ENCODE measurements around the gene RTKN. TPM values are rescaled to one million over a fixed set of nuclear protein-coding genes. Genes with fewer than 3 reads are reported as not detected.

RTKN gene
- total and polyA plus RNA-seq, 4 donors: 21.9 to 46.0 (median 30.6) TPM

DNA sequence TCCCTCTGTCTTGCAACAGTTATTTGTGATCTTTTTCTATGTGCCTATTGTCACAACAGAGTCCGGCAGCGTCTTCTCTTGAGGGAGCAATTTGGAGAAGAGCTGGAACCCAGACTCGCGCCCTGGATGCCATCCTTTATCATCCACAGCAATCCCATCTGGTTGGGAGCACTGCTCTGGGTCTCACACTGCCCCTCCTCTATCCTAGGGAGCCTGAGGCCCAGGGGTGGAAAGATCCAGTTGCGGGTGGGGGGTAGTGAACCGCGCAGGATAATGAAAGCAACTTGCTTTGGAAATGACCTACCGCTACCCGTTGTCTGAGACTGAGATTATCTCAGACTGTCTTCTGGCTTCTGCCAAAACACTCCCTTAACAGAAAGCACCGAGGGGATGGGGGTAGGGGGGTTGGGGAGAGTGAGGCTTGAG lies 17.2 kb upstream of the RTKN start:
- TF ChIP-seq CTCF (IDR thresholded peaks at IDR 0.05; ENCODE audit: control extremely low read depth, extremely low read depth): no peak
- H3K9ac ChIP-seq (ENCODE audit: insufficient read depth in 1 of 2, low read length in 2 of 2): peak overlapping the region; percentile 54 to 78
- peak overlapping the region; percentile 55 to 68 for H3K27ac ChIP-seq (ENCODE audit: low read depth in 1 of 2, low read length in 1 of 2)
- WGBS, 2 donors: 2 to 9% methylated on average over 10 of the region's 10 CpGs
- H3K36me3 ChIP-seq (ENCODE audit: control insufficient read depth in 4 of 4, insufficient read depth in 4 of 4, low read length in 4 of 4): peaks cover 6 to 15% (median 7%) of the 10 kb centered on the region in 4 donors
- DNase-seq (peak in 1 of 3 donors; percentile 33), ATAC-seq (ENCODE audit: insufficient read depth, low FRiP score) (no peak)
- H3K27me3 ChIP-seq (ENCODE audit: control insufficient read depth in 3 of 3, insufficient read depth in 3 of 3, low read length in 2 of 3): no peaks in the 10 kb centered on the region
- peak overlapping the region; percentile 50 for H3K4me3 ChIP-seq
- H3K9me3 ChIP-seq (ENCODE audit: control insufficient read depth in 4 of 4, insufficient read depth in 3 of 4, low read length in 3 of 4): no peaks in the 10 kb centered on the region
- peaks cover 6 to 33% (median 11%) of the 10 kb centered on the region in 5 donors for H3K4me1 ChIP-seq (ENCODE audit: control insufficient read depth in 5 of 5, insufficient read depth in 5 of 5, low read length in 5 of 5)

GRCh38 chr2:74458132-74458937 lies 16.6 kb upstream of the RTKN start, which contains the start of gene WBP1:
WBP1 (plus strand) TSS chr2:74458438; CDS start chr2:74458603, 165 bp downstream.
- DNase-seq (peak; percentile 100), ATAC-seq (ENCODE audit: insufficient read depth, low FRiP score) (peak; percentile 93)
- Histone ChIP-seq H3K9ac (ENCODE audit: insufficient read depth in 1 of 2, low read length in 2 of 2) (peak within 1 kb of the TSS; percentile 80 to 92), H3K27ac (ENCODE audit: low read depth in 1 of 2, low read length in 1 of 2) (peak within 1 kb of the TSS; percentile 78 to 94), H3K27me3 (ENCODE audit: control insufficient read depth in 3 of 3, insufficient read depth in 3 of 3, low read length in 2 of 3) (no peaks in the 10 kb centered on the region), H3K4me3 (peak within 1 kb of the TSS; percentile 54), H3K9me3 (ENCODE audit: control insufficient read depth in 4 of 4, insufficient read depth in 3 of 4, low read length in 3 of 4) (no peaks in the 10 kb centered on the region), H3K36me3 (ENCODE audit: control insufficient read depth in 4 of 4, insufficient read depth in 4 of 4, low read length in 4 of 4) (peaks cover 6 to 15% (median 7%) of the 10 kb centered on the region in 4 donors), H3K4me1 (ENCODE audit: control insufficient read depth in 5 of 5, insufficient read depth in 5 of 5, low read length in 5 of 5) (peaks cover 6 to 33% (median 11%) of the 10 kb centered on the region in 5 donors)
- 0 to 1% methylated on average over 36 to 38 of the region's 38 CpGs for WGBS, 2 donors
- no peak for TF ChIP-seq CTCF (IDR thresholded peaks at IDR 0.05; ENCODE audit: control extremely low read depth, extremely low read depth)

GRCh38 chr2:74457549-74458131 lies 15.9 kb upstream of the RTKN start:
- TF ChIP-seq CTCF (IDR thresholded peaks at IDR 0.05; ENCODE audit: control extremely low read depth, extremely low read depth): no peak
- Histone ChIP-seq H3K36me3 (ENCODE audit: control insufficient read depth in 4 of 4, insufficient read depth in 4 of 4, low read length in 4 of 4) (peaks cover under 1 to 13% (median 5%) of the 10 kb centered on the region in 4 donors), H3K4me1 (ENCODE audit: control insufficient read depth in 5 of 5, insufficient read depth in 5 of 5, low read length in 5 of 5) (peaks cover 6 to 33% (median 11%) of the 10 kb centered on the region in 5 donors), H3K9ac (ENCODE audit: insufficient read depth in 1 of 2, low read length in 2 of 2) (peak overlapping the region; percentile 80 to 92), H3K27ac (ENCODE audit: low read depth in 1 of 2, low read length in 1 of 2) (peak overlapping the region; percentile 78 to 94), H3K9me3 (ENCODE audit: control insufficient read depth in 4 of 4, insufficient read depth in 3 of 4, low read length in 3 of 4) (no peaks in the 10 kb centered on the region), H3K27me3 (ENCODE audit: control insufficient read depth in 3 of 3, insufficient read depth in 3 of 3, low read length in 2 of 3) (no peaks in the 10 kb centered on the region), H3K4me3 (peak overlapping the region; percentile 54)
- ATAC-seq (ENCODE audit: insufficient read depth, low FRiP score) (peak; percentile 27), DNase-seq (peak in 2 of 3 donors; percentile 74 to 75)
- 0 to 1% methylated on average over 42 to 46 of the region's 46 CpGs for WGBS, 2 donors

All from lung (tissue), 12 donors.